HCT116 (cell line): ENCODE measurements around the gene NFIC. TPM values are rescaled to one million over a fixed set of nuclear protein-coding genes. Genes with fewer than 3 reads are reported as not detected.

Experiments
- ATAC-seq: fragments of 200-7000 bp; cut with Tn5 transposase; 2 replicates; pipeline ENCODE4 v1.9.1; 2020; ENCODE audit warnings: mild to moderate bottlenecking, moderate library complexity
- BruUV-seq: library from RNA; stranded (reverse); fragments of 400-500 nt; replicated peaks from 2 replicates; lab custom pipeline; 2021; lab: Mats Ljungman, UMichigan
- CTCF ChIA-PET: fragments of 300-600 bp; sonication (Branson Sonifier 250); formaldehyde crosslinking; loops from one replicate; lab custom pipeline; 2021; ENCODE audit warnings: antibody characterized with exemption; lab: Charles Lee
- POLR2A ChIA-PET: fragments of 300-600, 350-600 bp; sonication (Branson Sonifier 250); formaldehyde crosslinking; loops from one replicate; lab custom pipeline; 2021; ENCODE audit warnings: antibody characterized with exemption; lab: Charles Lee
- RAD21 ChIA-PET, 2 experiments: fragments of 300-600 bp; sonication (Branson Sonifier 250); formaldehyde crosslinking; loops; one replicate each; lab custom pipeline; 2023; ENCODE audit warnings: low total read pairs in 2 of 2; ENCODE audit not compliant: uncharacterized antibody in 2 of 2, unreplicated experiment in 2 of 2, low non-redundant PET in 1 of 2; lab: Charles Lee
- DNase-seq: peaks from one replicate; pipeline ENCODE4 v3.0.0-alpha.2; 2010; ENCODE audit warnings: low read depth, low spot score
- H2AFZ ChIP-seq: fragments of 200-600 bp; shearing (Covaris generic), sonication (generic); 2 replicates; pipeline ENCODE4 v1.6.1; 2017; ENCODE audit warnings: low read depth, mixed run types, mixed read lengths, antibody characterized with exemption, low read length; ENCODE audit not compliant: poor library complexity, severe bottlenecking
- H3K27ac ChIP-seq: 2 replicates; pipeline ENCODE4 v1.5.1; 2012; ENCODE audit warnings: low read depth, low read length
- H3K27me3 ChIP-seq: fragments of 200-600 bp; sonication (generic); 2 replicates; pipeline ENCODE4 v1.6.1; 2016; ENCODE audit warnings: mixed run types, low read length, mixed read lengths; ENCODE audit not compliant: insufficient read depth
- H3K36me3 ChIP-seq, 2 experiments: fragments of 200-500 bp in 1 of 2; fragments of 200-600 bp in 1 of 2; sonication (Bioruptor generic) in 1 of 2; sonication (generic) in 1 of 2; 2 replicates each; pipeline versions ENCODE4 v1.5.1 to v1.6.1; 2014 to 2016; ENCODE audit warnings: low read length in 2 of 2, inconsistent platforms in 1 of 2, mixed read lengths in 1 of 2, mixed run types in 1 of 2; ENCODE audit not compliant: insufficient read depth in 2 of 2, control insufficient read depth in 1 of 2
- H3K4me1 ChIP-seq, 2 experiments: fragments of 200-600 bp in 1 of 2; sonication (generic) in 1 of 2; 2 replicates each; pipeline versions ENCODE4 v1.5.1 to v1.6.1; 2012 to 2017; ENCODE audit warnings: low read length in 2 of 2, inconsistent platforms in 1 of 2, mild to moderate bottlenecking in 1 of 2, mixed read lengths in 1 of 2, mixed run types in 1 of 2, moderate library complexity in 1 of 2; ENCODE audit not compliant: insufficient read depth in 2 of 2, control insufficient read depth in 1 of 2
- H3K4me2 ChIP-seq: fragments of 200-600 bp; sonication (generic); 2 replicates; pipeline ENCODE4 v1.6.1; 2017; ENCODE audit warnings: mixed run types, low read length, mixed read lengths
- H3K4me3 ChIP-seq, 2 experiments: fragments of 200-600 bp in 1 of 2; sonication (generic) in 1 of 2; replicated peaks in 1 of 2; 2 replicates each; pipeline ENCODE4 v1.5.1; 2011 to 2016; ENCODE audit warnings: low read length in 2 of 2, control low read depth in 1 of 2, low read depth in 1 of 2, mild to moderate bottlenecking in 1 of 2, mixed read lengths in 1 of 2, mixed run types in 1 of 2
- H3K79me2 ChIP-seq: fragments of 200-600 bp; sonication (generic); 2 replicates; pipeline ENCODE4 v1.6.1; 2017; ENCODE audit warnings: mild to moderate bottlenecking, mixed run types, low read length, moderate library complexity, mixed read lengths; ENCODE audit not compliant: insufficient read depth
- H3K9ac ChIP-seq: fragments of 200-600 bp; sonication (generic); 2 replicates; pipeline ENCODE4 v1.6.1; 2016; ENCODE audit warnings: low read length, mixed read lengths
- H3K9me2 ChIP-seq: fragments of 200-600 bp; sonication (generic), shearing (Covaris generic); 2 replicates; pipeline ENCODE4 v1.6.1; 2017; ENCODE audit warnings: mixed run types, mild to moderate bottlenecking, moderate library complexity; ENCODE audit not compliant: insufficient read depth
- H3K9me3 ChIP-seq, 2 experiments: fragments of 200-500 bp in 1 of 2; fragments of 200-600 bp in 1 of 2; sonication (Bioruptor generic) in 1 of 2; sonication (generic) in 1 of 2; 2 replicates each; pipeline ENCODE4 v1.6.1; 2014 to 2017; ENCODE audit warnings: low read length in 2 of 2, mixed read lengths in 2 of 2, inconsistent platforms in 1 of 2, low read depth in 1 of 2, mild to moderate bottlenecking in 1 of 2, mixed run types in 1 of 2, moderate library complexity in 1 of 2; ENCODE audit not compliant: control insufficient read depth in 1 of 2, insufficient read depth in 1 of 2
- H4K20me1 ChIP-seq: fragments of 200-600 bp; sonication (generic), shearing (Covaris generic); 2 replicates; pipeline ENCODE4 v1.6.1; 2017; ENCODE audit warnings: mixed run types, mild to moderate bottlenecking, moderate library complexity; ENCODE audit not compliant: insufficient read depth
- ATF3 ChIP-seq: IDR thresholded peaks from 2 replicates; pipeline ENCODE4 v1.6.1; 2012
- EGR1 ChIP-seq: IDR thresholded peaks from 2 replicates; pipeline ENCODE4 v1.6.1; 2012; ENCODE audit warnings: low read depth
- ELF1 ChIP-seq: IDR thresholded peaks from 2 replicates; pipeline ENCODE4 v1.6.1; 2012; ENCODE audit warnings: low read depth, borderline replicate concordance
- EZH2 ChIP-seq: fragments of 200-600 bp; sonication (generic); IDR thresholded peaks from 2 replicates; pipeline ENCODE4 v1.6.1; 2017; ENCODE audit warnings: antibody characterized with exemption, mixed run types
- FOSL1 ChIP-seq: IDR thresholded peaks from 2 replicates; pipeline ENCODE4 v1.6.1; 2012; ENCODE audit warnings: low read depth
- JUND ChIP-seq: IDR thresholded peaks from 2 replicates; pipeline ENCODE4 v1.6.1; 2012
- MAX ChIP-seq: IDR thresholded peaks from 2 replicates; pipeline ENCODE4 v1.6.1; 2012
- POLR2A ChIP-seq: IDR thresholded peaks from 2 replicates; pipeline ENCODE4 v1.7.0; 2011; ENCODE audit warnings: borderline replicate concordance; ENCODE audit not compliant: insufficient read depth, insufficient read length; ENCODE audit errors: extremely low read depth
- SRF ChIP-seq: IDR thresholded peaks from 2 replicates; pipeline ENCODE4 v1.6.1; 2012; ENCODE audit warnings: low read depth
- TCF7L2 ChIP-seq: IDR thresholded peaks from 2 replicates; pipeline ENCODE4 v1.7.0; 2011; ENCODE audit warnings: borderline replicate concordance, inconsistent platforms; ENCODE audit not compliant: insufficient read depth, insufficient read length; ENCODE audit errors: extremely low read depth
- YY1 ChIP-seq: IDR thresholded peaks from 2 replicates; pipeline ENCODE4 v1.6.1; 2011; ENCODE audit warnings: low read length, low read depth, moderate library complexity, mild to moderate bottlenecking; ENCODE audit not compliant: insufficient replicate concordance; ENCODE audit errors: extremely low read depth
- ZNF274 ChIP-seq: fragments of 200-500 bp; sonication (Bioruptor generic); IDR thresholded peaks from 2 replicates; pipeline ENCODE4 v1.6.1; 2014; ENCODE audit warnings: mild to moderate bottlenecking, low read depth, low read length, inconsistent platforms
- intact Hi-C: fragments of 100-400 bp; cut with micrococcal nuclease; formaldehyde crosslinking; loops from 2 replicates; pipeline ENCODE4 v1.10.0; 2022
- total RNA-seq: library from RNA; stranded (reverse); gene quantifications from one replicate; pipeline ENCODE4 v1.2.1, GENCODE V29; 2021; ENCODE audit not compliant: unreplicated experiment
- TF ChIP-seq, protein P1 (sequence below), 3 experiments: fragments of 200-600 bp in 1 of 3; sonication (generic) in 1 of 3; IDR thresholded peaks in 2 of 3; conservative IDR thresholded peaks in 1 of 3; 2 replicates each; pipeline ENCODE4 v1.5.1; 2012 to 2017; ENCODE audit warnings: low read depth in 2 of 3, low read length in 2 of 3, antibody characterized with exemption in 1 of 3, borderline replicate concordance in 1 of 3, control low read depth in 1 of 3, mild to moderate bottlenecking in 1 of 3, mixed read lengths in 1 of 3, mixed run types in 1 of 3, moderate library complexity in 1 of 3; ENCODE audit not compliant: insufficient read depth in 1 of 3
- TF ChIP-seq, protein P2 (sequence below): IDR thresholded peaks from 2 replicates; pipeline ENCODE4 v1.6.1; 2012; ENCODE audit warnings: low read depth

Gene NFIC
- total RNA-seq, 1 experiment from 2014 or later: 116 TPM

DNA sequence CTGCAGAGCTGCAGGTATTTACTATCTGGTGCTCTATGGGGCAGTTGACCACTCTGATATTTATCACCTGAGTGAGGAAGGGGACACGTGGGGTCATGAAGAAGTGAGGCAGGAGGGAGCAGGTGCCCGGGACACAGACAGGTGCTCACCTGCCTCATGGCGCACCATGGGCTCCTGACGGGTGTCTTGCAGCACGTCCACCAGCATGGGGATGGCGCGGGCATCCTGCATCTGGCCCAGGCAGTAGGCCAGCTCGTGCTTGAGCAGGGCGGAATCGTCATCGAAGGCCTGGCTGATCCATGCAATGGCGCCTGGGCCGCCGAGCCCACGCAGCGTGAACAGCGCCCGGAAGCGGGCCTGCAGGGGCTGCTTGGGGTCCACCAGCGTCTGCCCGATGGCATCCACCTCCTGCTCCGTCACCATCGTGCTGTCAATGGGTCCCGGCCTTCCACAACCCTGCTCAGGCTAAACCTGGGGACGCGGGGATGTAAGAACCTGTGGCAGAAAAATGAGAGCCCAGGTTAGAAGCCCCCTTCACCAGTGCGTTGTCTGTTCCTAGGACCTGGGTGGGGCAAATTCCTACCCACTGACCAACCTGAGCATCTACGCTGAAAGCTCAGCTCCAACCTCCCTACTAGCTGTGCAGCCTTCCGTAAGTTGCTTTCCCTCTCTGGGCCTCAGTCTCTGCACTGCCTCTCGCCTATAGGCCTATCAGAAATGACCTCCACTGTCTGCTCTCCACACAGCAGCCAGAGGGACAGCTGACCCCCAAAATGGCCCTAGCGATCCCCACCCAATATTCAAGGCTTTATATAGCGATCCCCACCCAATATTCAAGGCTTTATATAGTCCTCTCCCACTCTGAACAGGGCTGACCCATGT lies 130.2 kb downstream of the NFIC start:
- peaks cover 10 to 16% of the 10 kb centered on the region in 2 experiments; a peak in 3 of 4 replicates for H3K4me1 ChIP-seq
- no peak for ATAC-seq
- no peak overlapping the region for H3K4me3 ChIP-seq
- H3K27ac ChIP-seq: no peak overlapping the region
- POLR2A ChIA-PET: no interaction called here
- RAD21 ChIA-PET: no interaction called here
- H3K9me2 ChIP-seq: no peaks in the 10 kb centered on the region
- peaks cover 2 to 22% of the 10 kb centered on the region in 2 experiments; a peak in 3 of 4 replicates for H3K36me3 ChIP-seq
- H3K9ac ChIP-seq: no peak overlapping the region
- H3K9me3 ChIP-seq: no peaks in the 10 kb centered on the region
- CTCF ChIA-PET: no interaction called here
- no peak for DNase-seq
- H3K4me2 ChIP-seq: no peak overlapping the region
- TF ChIP-seq TCF7L2: no peak
- no peak for TF ChIP-seq YY1
- no peak for TF ChIP-seq EGR1
- TF ChIP-seq JUND: no peak
- no peak for TF ChIP-seq POLR2A
- TF ChIP-seq EZH2: no peak
- no peak for TF ChIP-seq ZNF274
- TF ChIP-seq SRF: no peak
- TF ChIP-seq ELF1: no peak
- TF ChIP-seq, protein P1, sequence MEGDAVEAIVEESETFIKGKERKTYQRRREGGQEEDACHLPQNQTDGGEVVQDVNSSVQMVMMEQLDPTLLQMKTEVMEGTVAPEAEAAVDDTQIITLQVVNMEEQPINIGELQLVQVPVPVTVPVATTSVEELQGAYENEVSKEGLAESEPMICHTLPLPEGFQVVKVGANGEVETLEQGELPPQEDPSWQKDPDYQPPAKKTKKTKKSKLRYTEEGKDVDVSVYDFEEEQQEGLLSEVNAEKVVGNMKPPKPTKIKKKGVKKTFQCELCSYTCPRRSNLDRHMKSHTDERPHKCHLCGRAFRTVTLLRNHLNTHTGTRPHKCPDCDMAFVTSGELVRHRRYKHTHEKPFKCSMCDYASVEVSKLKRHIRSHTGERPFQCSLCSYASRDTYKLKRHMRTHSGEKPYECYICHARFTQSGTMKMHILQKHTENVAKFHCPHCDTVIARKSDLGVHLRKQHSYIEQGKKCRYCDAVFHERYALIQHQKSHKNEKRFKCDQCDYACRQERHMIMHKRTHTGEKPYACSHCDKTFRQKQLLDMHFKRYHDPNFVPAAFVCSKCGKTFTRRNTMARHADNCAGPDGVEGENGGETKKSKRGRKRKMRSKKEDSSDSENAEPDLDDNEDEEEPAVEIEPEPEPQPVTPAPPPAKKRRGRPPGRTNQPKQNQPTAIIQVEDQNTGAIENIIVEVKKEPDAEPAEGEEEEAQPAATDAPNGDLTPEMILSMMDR (IDR thresholded peaks at IDR 0.05 in 2 of 3, conservative IDR thresholded peaks at IDR 0.05 in 1 of 3; ENCODE audit: borderline replicate concordance in 1 of 3, insufficient read depth in 1 of 3, low read depth in 2 of 3, low read length in 2 of 3): no peak
- TF ChIP-seq MAX: no peak
- no peak for TF ChIP-seq ATF3
- no peak for TF ChIP-seq FOSL1
- TF ChIP-seq, protein P2, sequence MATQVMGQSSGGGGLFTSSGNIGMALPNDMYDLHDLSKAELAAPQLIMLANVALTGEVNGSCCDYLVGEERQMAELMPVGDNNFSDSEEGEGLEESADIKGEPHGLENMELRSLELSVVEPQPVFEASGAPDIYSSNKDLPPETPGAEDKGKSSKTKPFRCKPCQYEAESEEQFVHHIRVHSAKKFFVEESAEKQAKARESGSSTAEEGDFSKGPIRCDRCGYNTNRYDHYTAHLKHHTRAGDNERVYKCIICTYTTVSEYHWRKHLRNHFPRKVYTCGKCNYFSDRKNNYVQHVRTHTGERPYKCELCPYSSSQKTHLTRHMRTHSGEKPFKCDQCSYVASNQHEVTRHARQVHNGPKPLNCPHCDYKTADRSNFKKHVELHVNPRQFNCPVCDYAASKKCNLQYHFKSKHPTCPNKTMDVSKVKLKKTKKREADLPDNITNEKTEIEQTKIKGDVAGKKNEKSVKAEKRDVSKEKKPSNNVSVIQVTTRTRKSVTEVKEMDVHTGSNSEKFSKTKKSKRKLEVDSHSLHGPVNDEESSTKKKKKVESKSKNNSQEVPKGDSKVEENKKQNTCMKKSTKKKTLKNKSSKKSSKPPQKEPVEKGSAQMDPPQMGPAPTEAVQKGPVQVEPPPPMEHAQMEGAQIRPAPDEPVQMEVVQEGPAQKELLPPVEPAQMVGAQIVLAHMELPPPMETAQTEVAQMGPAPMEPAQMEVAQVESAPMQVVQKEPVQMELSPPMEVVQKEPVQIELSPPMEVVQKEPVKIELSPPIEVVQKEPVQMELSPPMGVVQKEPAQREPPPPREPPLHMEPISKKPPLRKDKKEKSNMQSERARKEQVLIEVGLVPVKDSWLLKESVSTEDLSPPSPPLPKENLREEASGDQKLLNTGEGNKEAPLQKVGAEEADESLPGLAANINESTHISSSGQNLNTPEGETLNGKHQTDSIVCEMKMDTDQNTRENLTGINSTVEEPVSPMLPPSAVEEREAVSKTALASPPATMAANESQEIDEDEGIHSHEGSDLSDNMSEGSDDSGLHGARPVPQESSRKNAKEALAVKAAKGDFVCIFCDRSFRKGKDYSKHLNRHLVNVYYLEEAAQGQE: no peak
- intact Hi-C loops: no loop called here
- H4K20me1 ChIP-seq: no peaks in the 10 kb centered on the region
- no TSS peak for BruUV-seq
- peaks cover 38% of the 10 kb centered on the region for H3K79me2 ChIP-seq
- no peak overlapping the region for H2AFZ ChIP-seq
- no peaks in the 10 kb centered on the region for H3K27me3 ChIP-seq
